OCI-LY7 (cell line): ENCODE results near the gene GALNT10. TPM values are rescaled to one million over a fixed set of nuclear protein-coding genes. Genes with fewer than 3 reads are reported as not detected.

ENCODE experiments used
- BruUV-seq: library from RNA; stranded (reverse); fragments of 400-500 nt; replicated peaks from 2 replicates; lab custom pipeline; 2021; lab: Mats Ljungman, UMichigan
- CTCF ChIA-PET: fragments of 300-600 bp; sonication (Branson Sonifier 250); formaldehyde crosslinking; loops from one replicate; lab custom pipeline; 2022; ENCODE audit warnings: antibody characterized with exemption; ENCODE audit not compliant: unreplicated experiment; lab: Charles Lee
- POLR2A ChIA-PET: fragments of 300-600 bp; sonication (Branson Sonifier 250); formaldehyde crosslinking; loops from one replicate; lab custom pipeline; 2022; ENCODE audit warnings: antibody characterized with exemption; lab: Charles Lee
- DNase-seq: peaks from one replicate; pipeline ENCODE4 v3.0.0-alpha.2; 2015; ENCODE audit warnings: low spot score
- H2AFZ ChIP-seq: fragments of 200-600 bp; sonication (generic), shearing (Covaris generic); 2 replicates; pipeline ENCODE4 v1.6.1; 2014; ENCODE audit warnings: mild to moderate bottlenecking, antibody characterized with exemption, low read length, moderate library complexity
- H3K27ac ChIP-seq: fragments of 200-600 bp; sonication (generic); 2 replicates; pipeline ENCODE4 v1.5.1; 2014; ENCODE audit warnings: mixed run types, low read depth, mild to moderate bottlenecking, moderate library complexity, low read length, inconsistent platforms; ENCODE audit not compliant: poor library complexity, severe bottlenecking
- H3K36me3 ChIP-seq: fragments of 200-600 bp; sonication (generic); 2 replicates; pipeline ENCODE4 v1.6.1; 2014; ENCODE audit warnings: mild to moderate bottlenecking, antibody characterized with exemption, low read length, moderate library complexity, mixed read lengths; ENCODE audit not compliant: insufficient read depth
- H3K4me1 ChIP-seq: fragments of 200-600 bp; sonication (generic); 2 replicates; pipeline ENCODE4 v1.5.1; 2014; ENCODE audit warnings: mild to moderate bottlenecking, low read length; ENCODE audit not compliant: insufficient read depth, poor library complexity, severe bottlenecking
- H3K4me2 ChIP-seq: fragments of 200-600 bp; sonication (generic); 2 replicates; pipeline ENCODE4 v1.6.1; 2014; ENCODE audit warnings: mild to moderate bottlenecking, low read length
- H3K4me3 ChIP-seq: fragments of 200-600 bp; sonication (generic); 2 replicates; pipeline ENCODE4 v1.5.1; 2014; ENCODE audit warnings: mild to moderate bottlenecking, low read depth, low read length; ENCODE audit not compliant: poor library complexity, severe bottlenecking
- H3K79me2 ChIP-seq: fragments of 200-600 bp; sonication (generic); 2 replicates; pipeline ENCODE4 v1.6.1; 2016; ENCODE audit warnings: low read depth, mild to moderate bottlenecking, low read length, moderate library complexity, mixed read lengths; ENCODE audit not compliant: insufficient read depth
- H3K9me2 ChIP-seq: fragments of 200-600 bp; sonication (generic); 2 replicates; pipeline ENCODE4 v1.6.1; 2016; ENCODE audit warnings: mild to moderate bottlenecking, low read length, mixed read lengths; ENCODE audit not compliant: insufficient read depth
- H3K9me3 ChIP-seq: fragments of 200-600 bp; sonication (generic); 2 replicates; pipeline ENCODE4 v1.6.1; 2014; ENCODE audit warnings: mild to moderate bottlenecking, mixed run types, low read length, mixed read lengths
- H4K20me1 ChIP-seq: fragments of 200-600 bp; sonication (generic); 2 replicates; pipeline ENCODE4 v1.6.1; 2014; ENCODE audit warnings: mild to moderate bottlenecking, antibody characterized with exemption, low read length, moderate library complexity, mixed read lengths; ENCODE audit not compliant: insufficient read depth
- CTCF ChIP-seq: fragments of 200-600 bp; sonication (generic); conservative IDR thresholded peaks from 2 replicates; pipeline ENCODE4 v1.5.1; 2014; ENCODE audit warnings: mild to moderate bottlenecking, antibody characterized with exemption, low read length, moderate library complexity, mixed read lengths
- EZH2phosphoT487 ChIP-seq: fragments of 200-600 bp; sonication (generic); IDR thresholded peaks from 2 replicates; pipeline ENCODE4 v1.6.1; 2018; ENCODE audit warnings: low read depth, borderline replicate concordance, mild to moderate bottlenecking, mixed run types, antibody characterized with exemption, low read length, moderate library complexity, mixed read lengths
- intact Hi-C: fragments of 100-400 bp; cut with micrococcal nuclease; formaldehyde crosslinking; loops from one replicate; pipeline ENCODE4 v1.10.0; 2022; ENCODE audit not compliant: unreplicated experiment
- total RNA-seq, 2 experiments: library from RNA; depleted of rRNA in 1 of 2; stranded (reverse); fragments of >200 nt in 1 of 2; shearing (Covaris generic) in 1 of 2; gene quantifications; 2 replicates each; pipeline ENCODE4 v1.2.3, GENCODE V29; 2014 to 2022

Gene GALNT10
- total RNA-seq, 2 experiments from 2014 or later = 7.3 to 20.6 TPM

GRCh38 chr5:154221371-154221896, 30.9 kb downstream of the GALNT10 start:
- intact Hi-C loops = no loop called here
- CTCF ChIA-PET = no interaction called here

GRCh38 chr5:154222414-154222813, 31.9 kb downstream of the GALNT10 start:
- no peak overlapping the region for H3K4me2 ChIP-seq
- TF ChIP-seq EZH2phosphoT487 = no peak
- TF ChIP-seq CTCF = no peak
- H3K79me2 ChIP-seq = no peaks in the 10 kb centered on the region
- H3K9me3 ChIP-seq = peaks cover 12% of the 10 kb centered on the region
- no peaks in the 10 kb centered on the region for H3K9me2 ChIP-seq
- no peak overlapping the region for H3K4me3 ChIP-seq
- CTCF ChIA-PET = no interaction called here
- no peak overlapping the region for H3K27ac ChIP-seq
- H3K36me3 ChIP-seq = no peaks in the 10 kb centered on the region
- H4K20me1 ChIP-seq = 0 out of 2 replicates have a peak, but pooled peaks cover 4% of the 10 kb centered on the region
- no TSS peak for BruUV-seq
- H3K4me1 ChIP-seq = no peaks in the 10 kb centered on the region
- intact Hi-C loops = no loop called here
- DNase-seq = no peak
- POLR2A ChIA-PET = no interaction called here
- no peak overlapping the region for H2AFZ ChIP-seq

More at GRCh38 chr5:154221371-154221896, 30.9 kb downstream of the GALNT10 start:
- Histone ChIP-seq H3K79me2 (no peaks in the 10 kb centered on the region), H3K9me2 (no peaks in the 10 kb centered on the region), H2AFZ (no peak overlapping the region), H3K4me3 (no peak overlapping the region), H3K4me2 (no peak overlapping the region), H4K20me1 (0 out of 2 replicates have a peak, but pooled peaks cover 4% of the 10 kb centered on the region), H3K27ac (no peak overlapping the region), H3K4me1 (no peaks in the 10 kb centered on the region), H3K36me3 (no peaks in the 10 kb centered on the region), H3K9me3 (peaks cover 2% of the 10 kb centered on the region)
- no peak for DNase-seq
- BruUV-seq = no TSS peak
- no peak for TF ChIP-seq CTCF
- no peak for TF ChIP-seq EZH2phosphoT487
- POLR2A ChIA-PET = interaction anchor here (0.7 to 0.9 kb wide), 3 partner anchors 10 to 151 kb away, joined by 3 read pairs; no protein-coding TSS in a partner anchor

- Histone ChIP-seq H2AFZ (no peak overlapping the region), H3K79me2 (no peaks in the 10 kb centered on the region), H3K4me3 (no peak overlapping the region), H3K36me3 (no peaks in the 10 kb centered on the region), H3K4me1 (no peaks in the 10 kb centered on the region), H3K4me2 (no peak overlapping the region), H4K20me1 (0 out of 2 replicates have a peak, but pooled peaks cover 4% of the 10 kb centered on the region), H3K9me3 (peaks cover 17% of the 10 kb centered on the region), H3K27ac (no peak overlapping the region), H3K9me2 (no peaks in the 10 kb centered on the region)
- TF ChIP-seq EZH2phosphoT487 (no peak), CTCF (no peak)
- no TSS peak for BruUV-seq
- intact Hi-C loops = no loop called here
- DNase-seq = no peak
- ChIA-PET POLR2A (no interaction called here), CTCF (no interaction called here)
Measured at GRCh38 chr5:154223320-154223719, 32.8 kb downstream of the GALNT10 start.
